AG09309 (cell line): Measurements from ENCODE around the gene LRFN3.
A peak's percentile ranks its signal among the peaks of the same experiment; 100 is the strongest.

Experiments
- DNase-seq: peaks from one replicate; pipeline ENCODE4 v3.0.0-alpha.2; 2010; ENCODE audit warnings: low read depth
- H3K4me3 ChIP-seq: 2 replicates; pipeline ENCODE4 v1.5.1; 2011; ENCODE audit warnings: mild to moderate bottlenecking, low read depth, low read length, moderate library complexity; ENCODE audit not compliant: control insufficient read depth
- TF ChIP-seq, protein P1 (sequence below): IDR thresholded peaks from 2 replicates; pipeline ENCODE4 v1.5.1; 2011; ENCODE audit warnings: mild to moderate bottlenecking, low read depth, low read length, inconsistent platforms; ENCODE audit not compliant: insufficient read depth, control insufficient read depth; ENCODE audit errors: missing control alignments

LRFN3 gene

DNA sequence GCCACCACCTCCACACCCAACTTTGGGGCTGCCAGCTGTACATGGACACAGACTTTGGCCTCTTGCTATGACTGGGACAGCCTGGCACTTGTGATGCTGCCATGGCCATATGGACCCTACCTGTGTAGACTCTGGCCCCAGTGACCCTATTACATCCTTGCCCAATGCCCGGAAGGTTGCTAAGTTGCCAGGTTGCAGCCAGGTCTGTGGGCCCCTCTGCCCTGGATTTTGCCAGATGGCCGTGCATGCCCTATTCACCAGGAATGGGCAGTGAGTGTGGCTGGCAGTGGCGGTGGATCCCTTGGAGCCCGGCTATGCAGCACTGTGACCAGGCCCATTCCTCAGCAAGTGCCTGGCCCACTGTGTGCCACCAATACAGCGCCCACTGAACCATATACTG lies 49.9 kb downstream of the LRFN3 start:
- no peak overlapping the region for H3K4me3 ChIP-seq
- no peak for DNase-seq
- TF ChIP-seq, protein P1, sequence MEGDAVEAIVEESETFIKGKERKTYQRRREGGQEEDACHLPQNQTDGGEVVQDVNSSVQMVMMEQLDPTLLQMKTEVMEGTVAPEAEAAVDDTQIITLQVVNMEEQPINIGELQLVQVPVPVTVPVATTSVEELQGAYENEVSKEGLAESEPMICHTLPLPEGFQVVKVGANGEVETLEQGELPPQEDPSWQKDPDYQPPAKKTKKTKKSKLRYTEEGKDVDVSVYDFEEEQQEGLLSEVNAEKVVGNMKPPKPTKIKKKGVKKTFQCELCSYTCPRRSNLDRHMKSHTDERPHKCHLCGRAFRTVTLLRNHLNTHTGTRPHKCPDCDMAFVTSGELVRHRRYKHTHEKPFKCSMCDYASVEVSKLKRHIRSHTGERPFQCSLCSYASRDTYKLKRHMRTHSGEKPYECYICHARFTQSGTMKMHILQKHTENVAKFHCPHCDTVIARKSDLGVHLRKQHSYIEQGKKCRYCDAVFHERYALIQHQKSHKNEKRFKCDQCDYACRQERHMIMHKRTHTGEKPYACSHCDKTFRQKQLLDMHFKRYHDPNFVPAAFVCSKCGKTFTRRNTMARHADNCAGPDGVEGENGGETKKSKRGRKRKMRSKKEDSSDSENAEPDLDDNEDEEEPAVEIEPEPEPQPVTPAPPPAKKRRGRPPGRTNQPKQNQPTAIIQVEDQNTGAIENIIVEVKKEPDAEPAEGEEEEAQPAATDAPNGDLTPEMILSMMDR, result no peak

DNA sequence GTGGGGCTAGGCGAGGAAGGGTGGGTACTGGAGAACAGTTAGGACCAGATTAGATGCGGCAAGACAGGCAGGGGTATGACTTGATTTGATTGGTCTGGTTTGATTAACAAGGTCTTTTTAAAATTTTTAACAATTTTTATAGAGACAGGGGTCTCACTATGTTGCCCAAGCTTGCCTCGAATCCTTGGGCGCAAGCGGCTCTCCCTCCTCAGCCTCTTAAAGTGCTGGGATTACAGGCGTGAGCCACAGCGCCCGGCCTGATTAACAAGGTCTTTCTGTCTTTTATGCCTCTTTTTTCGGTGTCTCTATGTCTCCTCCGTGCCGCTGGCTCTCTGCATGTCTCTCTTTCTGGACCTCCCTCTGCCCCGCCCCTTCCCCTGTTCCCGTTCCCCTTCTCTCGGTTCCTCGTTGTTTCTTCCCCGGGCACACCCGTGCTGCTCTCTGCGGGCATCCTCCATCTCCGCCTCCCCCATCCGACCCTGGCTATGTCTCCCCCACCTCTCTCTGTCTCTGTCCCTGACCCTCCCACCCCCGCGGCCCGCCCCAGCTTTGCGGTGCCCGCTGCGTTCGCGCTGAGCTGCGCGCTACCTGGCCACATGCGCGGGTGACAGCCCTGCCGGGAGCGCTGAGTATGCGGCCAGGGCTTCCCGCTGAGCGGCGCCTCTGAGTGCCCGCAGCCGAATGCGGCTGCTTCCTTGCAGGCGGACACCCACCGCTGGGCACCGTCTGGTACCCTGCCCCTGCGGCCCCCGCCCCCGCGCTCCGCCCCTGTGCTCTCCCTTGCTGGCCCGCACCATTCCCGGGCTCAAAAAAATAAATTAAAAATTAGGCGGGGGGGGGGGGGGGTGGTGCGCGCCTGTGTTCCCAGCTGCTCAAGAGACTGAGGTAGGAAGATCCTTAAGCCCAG lies 50.7 kb downstream of the LRFN3 start:
- H3K4me3 ChIP-seq, result peak overlapping the region; percentile 23
- no peak for DNase-seq
- TF ChIP-seq, protein P1, result no peak

DNA sequence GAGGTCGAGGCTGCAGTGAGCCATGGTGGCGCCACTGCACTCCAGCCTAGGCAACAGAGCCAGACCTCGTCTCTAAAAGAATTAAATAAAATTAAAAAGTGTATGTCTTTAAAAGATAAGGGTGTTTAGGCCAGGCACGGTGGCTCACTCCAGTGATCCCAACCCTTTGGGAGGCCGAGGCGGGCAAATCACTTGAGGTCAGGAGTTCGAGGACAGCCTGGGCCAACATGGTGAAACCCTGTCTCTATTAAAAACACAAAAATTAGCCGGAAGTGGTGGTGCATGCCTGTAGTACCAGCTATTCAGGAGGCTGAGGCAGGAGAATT lies 51.4 kb downstream of the LRFN3 start:
- TF ChIP-seq, protein P1, result no peak
- H3K4me3 ChIP-seq, result no peak overlapping the region
- no peak for DNase-seq

DNA sequence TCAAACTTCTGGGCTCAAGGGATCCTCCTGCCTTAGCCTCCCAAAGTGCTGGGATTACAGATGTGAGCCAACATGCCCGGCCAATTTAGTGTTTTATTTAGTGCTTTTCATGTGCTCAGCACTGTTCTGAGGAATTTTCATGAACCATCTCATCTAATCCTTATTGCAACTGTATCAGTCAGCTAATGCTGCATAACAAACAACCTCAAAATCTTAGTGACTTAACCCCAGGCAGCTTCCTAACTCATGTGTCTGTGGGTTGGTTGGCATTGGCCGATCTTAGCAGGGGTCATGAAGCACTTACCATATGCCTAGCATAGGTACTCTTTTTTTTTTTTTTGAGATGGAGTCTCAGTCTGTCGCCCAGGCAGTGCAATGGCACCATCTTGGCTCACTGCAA lies 52.6 kb downstream of the LRFN3 start:
- TF ChIP-seq, protein P1, result no peak
- no peak for DNase-seq
- no peak overlapping the region for H3K4me3 ChIP-seq

DNA sequence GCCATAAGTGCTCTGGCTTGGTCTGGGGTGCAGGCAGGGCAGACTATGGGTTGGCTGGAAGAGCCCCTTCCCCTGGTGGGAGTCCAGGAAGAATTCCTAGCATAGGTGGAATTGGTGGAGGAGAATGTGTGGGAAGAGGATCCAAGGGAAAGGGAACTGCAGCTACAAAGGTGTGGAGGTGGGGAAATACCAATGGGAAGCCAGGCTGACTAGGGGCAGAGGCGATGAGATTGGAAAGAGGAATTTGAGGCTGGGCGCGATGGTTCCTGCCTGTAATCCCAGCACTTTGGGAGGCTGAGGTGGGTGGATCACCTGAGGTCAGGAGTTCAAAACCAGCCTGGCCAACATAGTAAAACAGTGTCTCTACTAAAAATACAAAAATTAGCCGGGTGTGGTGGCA lies 54.0 kb downstream of the LRFN3 start:
- DNase-seq, result no peak
- TF ChIP-seq, protein P1, result no peak
- H3K4me3 ChIP-seq, result no peak overlapping the region

DNA sequence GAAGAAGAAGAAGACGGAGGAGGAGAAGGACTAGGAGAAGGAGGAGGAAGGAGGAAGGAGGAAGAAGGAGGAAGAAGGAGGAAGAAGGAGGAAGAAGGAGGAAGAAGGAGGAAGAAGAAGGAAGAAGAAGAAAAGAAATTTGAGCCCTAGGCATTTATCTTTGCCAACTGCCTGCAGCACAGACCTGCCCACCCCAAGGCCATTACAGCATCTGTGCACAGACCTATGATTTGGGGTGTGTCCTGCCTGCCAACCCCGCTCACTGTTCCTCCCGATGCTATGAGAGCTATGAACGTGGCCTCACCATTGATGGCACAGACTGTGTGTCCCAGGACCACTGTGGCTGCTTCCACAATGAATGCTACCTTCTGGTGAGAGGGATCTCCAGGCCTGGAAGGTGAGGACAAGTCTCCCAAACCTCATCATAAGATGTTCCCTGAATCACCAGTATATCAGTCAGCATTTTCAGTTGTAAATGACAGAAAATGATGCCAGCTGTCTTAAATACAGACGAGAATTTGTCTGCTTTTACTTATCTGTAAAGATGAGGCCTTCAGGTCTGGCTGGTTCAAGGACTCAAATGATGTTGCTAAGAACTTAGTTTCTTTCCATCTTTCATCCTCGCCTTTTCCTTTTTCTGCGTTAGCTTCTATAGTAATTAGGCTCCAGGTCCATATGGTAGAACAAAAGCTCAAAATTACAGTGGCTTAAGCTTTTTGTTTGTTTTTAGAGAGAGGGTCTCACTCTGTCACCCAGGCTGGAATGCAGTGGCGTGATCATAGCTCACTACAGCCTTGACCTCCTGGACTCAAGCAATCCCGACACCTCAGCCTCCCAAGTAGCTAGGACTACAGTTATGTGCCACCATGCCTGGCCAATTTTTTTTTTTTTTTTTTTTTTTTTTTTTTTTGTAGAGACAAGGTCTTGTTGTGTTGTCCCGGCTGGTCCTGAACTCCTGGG lies 54.9 kb downstream of the LRFN3 start:
- TF ChIP-seq, protein P1, result no peak
- no peak overlapping the region for H3K4me3 ChIP-seq
- no peak for DNase-seq
